Stromal cell of bone marrow (primary cell): ENCODE measurements around the gene ZNHIT2.
"Not testable (repeated sequence)": the region's sequence is repeated elsewhere in the genome, so short reads cannot be mapped to it uniquely, and the experiment has no call there.

ENCODE experiments used
- DNase-seq: peaks from one replicate; pipeline ENCODE4 v3.0.0-alpha.2; 2012; ENCODE audit warnings: low read depth

ZNHIT2 gene

GRCh38 chr11:65117206-65118096 is at the start of gene ZNHIT2:
ZNHIT2 (minus strand) TSS chr11:65117701; CDS start chr11:65117653, 48 bp downstream.
- peak; percentile 96 for DNase-seq

DNA sequence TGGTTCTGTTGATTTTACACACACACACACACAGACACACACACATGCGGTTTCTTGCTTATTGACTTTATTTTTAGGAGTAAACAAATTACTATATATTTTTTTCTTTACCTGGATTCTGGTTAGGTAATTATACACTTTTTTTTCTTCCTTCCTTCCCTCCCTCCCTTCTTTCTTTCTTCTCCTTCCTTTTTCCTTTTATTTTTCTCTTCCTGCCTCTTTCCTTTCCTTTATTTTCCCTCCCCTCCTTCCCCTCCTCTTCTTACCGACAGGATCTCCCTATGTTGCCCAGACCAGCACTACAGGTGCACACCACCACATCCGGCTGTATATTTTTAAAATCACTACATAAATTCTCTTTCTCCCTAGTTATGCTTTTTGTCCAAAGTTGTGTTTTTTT is 49.4 kb upstream of the ZNHIT2 start:
- DNase-seq = no peak

DNA sequence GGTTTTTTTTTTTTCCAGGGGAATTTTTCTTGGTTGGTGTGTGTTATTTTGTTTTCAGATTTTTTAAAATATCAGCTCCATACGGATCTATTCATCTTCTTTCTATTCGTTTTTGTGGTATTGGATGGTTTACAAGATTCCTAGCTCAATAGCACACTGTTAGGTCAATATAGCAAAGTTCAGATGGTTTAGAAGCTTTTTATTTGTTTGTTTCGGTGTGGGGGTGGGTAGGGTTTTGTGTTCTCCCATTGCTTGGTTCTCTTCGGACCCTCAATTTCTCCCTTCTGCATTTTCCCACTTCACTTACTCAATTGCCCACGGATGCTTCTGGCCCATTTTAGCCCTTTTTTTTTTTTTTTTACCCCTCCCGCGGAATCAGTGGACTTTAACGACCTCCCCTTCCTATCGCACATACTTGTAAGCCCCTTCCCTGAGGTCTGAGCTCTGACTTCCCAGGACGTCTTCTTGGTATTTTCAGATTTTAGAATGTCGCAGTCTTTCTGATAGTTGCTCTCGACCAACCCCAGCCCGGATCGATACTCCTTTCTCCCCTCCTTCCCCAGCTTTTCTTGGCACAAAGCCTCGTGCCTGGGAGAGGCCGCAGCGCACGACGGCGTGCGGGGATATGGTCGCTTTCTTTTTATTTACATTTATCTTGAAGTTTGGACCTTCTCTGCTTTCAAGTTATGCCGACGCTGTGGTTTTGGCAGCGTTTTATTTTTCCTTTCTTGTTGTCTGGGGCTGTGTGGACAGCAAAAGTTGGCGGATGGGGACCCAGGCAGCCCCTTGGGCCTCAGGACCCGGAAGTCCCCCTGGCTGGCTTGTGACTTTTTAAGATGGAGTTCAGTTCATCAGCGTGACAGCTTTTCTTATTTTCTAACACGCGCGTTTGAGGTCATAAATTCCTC is 48.2 kb upstream of the ZNHIT2 start:
- DNase-seq = no peak

DNA sequence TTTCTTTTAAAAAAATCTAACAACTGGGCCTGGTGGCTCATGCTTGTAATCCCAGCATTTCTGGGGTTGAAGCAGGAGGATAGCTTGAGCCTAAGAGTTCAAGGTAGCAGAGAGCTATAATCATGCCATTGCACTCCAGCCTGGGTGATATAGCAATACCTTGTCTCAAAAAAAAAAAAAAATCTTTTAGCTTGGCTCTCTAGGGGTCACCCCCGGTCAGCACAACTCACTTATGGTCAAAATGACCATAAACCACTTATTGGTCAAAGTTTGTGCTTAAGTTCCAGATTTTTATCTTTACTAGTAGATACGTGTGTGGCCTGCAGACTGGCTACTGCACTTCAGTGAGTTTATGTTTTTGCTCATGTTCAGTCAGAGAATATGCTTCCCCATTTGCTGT is 46.2 kb upstream of the ZNHIT2 start:
- no peak for DNase-seq

DNA sequence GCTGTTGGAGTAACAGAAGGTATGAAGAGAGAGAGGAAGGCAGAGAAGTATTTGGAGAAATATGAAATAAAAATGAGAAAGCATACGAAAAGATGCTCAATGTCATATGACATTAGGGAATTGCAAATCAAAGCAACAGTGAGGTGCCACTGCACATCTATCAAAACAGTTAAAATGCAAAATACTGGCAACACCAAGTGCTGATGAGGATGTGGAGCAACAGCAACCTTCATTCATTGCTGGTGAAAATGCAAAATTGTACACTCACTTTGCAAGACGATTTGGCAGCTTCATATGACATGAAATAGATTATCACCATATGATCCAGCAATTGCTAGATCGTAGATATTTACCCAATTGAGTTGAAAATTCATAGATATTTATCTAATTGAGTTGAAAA is 43.1 kb upstream of the ZNHIT2 start:
- DNase-seq = no peak

GRCh38 chr11:65159012-65159411 is 41.5 kb upstream of the ZNHIT2 start:
- no peak for DNase-seq

GRCh38 chr11:65157336-65157735 is 39.8 kb upstream of the ZNHIT2 start:
- no peak for DNase-seq

GRCh38 chr11:65156926-65157325 is 39.4 kb upstream of the ZNHIT2 start:
- no peak for DNase-seq

DNA sequence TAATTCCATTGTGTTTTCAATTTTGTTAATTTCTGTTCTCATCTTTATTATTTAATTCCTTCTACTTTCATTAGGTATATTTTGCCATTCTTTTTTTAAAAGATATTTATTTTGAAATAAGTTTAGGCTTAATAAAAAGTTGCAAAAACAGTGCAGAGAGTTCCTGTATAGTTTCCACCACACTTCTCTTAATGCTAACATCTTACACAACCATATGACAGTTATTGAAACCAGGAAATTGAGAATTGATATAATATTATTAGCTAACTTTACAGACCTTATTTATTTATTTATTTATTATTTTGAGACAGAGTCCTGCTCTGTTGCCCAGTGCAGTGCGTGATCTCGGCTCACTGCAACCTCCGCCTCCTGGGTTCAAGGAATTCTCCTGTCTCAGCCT is 38.8 kb upstream of the ZNHIT2 start:
- no peak for DNase-seq

DNA sequence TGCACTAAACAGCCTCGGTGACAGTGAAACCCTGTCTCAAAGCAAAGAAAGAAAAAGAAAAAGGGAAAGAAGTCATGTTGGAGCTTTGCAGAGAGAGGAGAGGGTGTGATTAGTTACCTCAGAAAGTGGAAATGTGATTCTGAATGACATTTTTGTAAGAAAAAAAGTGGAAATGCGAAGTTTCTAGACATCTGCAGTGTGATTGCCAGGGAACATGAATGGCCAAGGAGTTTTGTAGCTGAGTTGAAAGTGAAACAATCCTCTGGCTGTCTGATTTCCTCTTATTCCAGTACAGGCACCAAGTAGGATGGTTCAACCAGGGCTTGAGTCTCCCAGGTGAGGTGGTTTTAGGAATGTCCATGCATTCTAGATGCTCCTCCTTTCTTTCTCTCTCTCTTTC is 34.6 kb upstream of the ZNHIT2 start:
- DNase-seq = no peak

DNA sequence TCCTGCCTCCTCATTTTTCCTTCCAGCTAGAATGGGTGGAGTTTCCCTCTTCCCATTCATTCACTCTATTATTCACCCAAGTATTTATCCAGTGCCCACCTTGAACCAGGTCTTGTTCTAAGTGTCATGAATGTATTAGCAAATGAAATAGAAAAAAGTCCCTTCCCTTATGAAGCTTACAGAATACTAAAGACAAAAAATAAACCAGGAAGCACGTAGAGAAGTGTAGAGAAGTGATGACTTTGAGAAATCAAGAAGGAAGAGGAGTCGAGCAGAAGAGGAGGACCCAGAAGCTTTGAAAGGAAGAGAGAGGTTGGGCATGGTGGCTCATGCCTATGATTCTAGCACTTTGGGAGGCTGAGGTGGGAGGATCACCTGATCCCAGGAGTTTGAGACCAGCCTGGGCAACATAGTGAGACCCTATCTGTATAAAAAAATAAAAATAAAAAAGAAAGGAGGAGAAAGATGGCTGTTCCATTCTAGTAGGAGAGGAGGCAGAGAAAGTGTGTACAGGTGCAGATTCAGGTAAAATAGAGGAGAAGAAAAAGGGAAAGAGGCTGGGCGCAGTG is 33.9 kb upstream of the ZNHIT2 start:
- no peak for DNase-seq

GRCh38 chr11:65150509-65151299 is 33.2 kb upstream of the ZNHIT2 start:
- peak; percentile 75 for DNase-seq

- DNase-seq = not testable (repeated sequence)
Observed at GRCh38 chr11:65150131-65150508, 32.6 kb upstream of the ZNHIT2 start.

GRCh38 chr11:65148657-65149056 is 31.2 kb upstream of the ZNHIT2 start:
- no peak for DNase-seq

- DNase-seq = no peak
Observed at GRCh38 chr11:65147352-65148075, 30.0 kb upstream of the ZNHIT2 start.

DNA sequence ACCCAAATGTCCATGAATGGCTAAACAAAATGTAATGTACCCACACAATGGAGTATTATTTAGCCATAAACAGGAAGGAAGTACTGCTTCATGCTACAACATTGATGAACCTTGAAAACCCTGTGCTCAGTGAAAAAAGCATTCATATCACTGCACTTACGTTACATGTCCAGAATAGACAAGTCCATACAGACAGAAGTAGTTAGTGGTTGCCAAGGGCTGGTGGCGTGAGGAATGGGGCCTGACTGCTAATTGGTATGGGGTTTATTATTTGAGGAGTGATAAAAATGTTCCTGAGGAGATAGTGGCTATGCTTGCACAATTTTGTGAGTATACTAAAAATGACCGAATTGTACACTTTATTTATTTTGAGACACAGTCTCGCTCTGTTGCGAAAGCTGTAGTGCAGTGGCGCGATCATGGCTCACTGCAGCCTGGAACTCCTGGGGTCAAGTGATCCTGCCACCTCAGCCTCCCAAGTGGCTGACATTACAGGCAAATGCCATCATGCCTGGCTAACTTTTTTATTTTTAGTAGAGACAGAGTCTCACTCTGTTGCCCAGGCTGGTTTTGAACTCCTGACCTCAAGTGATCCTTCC is 24.5 kb upstream of the ZNHIT2 start:
- DNase-seq = no peak

GRCh38 chr11:65136515-65137096 is 19.1 kb upstream of the ZNHIT2 start:
- DNase-seq = no peak

GRCh38 chr11:65135633-65136145 is 18.2 kb upstream of the ZNHIT2 start:
- DNase-seq = no peak

- peak; percentile 94 for DNase-seq
Observed at GRCh38 chr11:65134952-65135632, 17.6 kb upstream of the ZNHIT2 start.
